ENCODE results near the gene EED.

EED gene

DNA sequence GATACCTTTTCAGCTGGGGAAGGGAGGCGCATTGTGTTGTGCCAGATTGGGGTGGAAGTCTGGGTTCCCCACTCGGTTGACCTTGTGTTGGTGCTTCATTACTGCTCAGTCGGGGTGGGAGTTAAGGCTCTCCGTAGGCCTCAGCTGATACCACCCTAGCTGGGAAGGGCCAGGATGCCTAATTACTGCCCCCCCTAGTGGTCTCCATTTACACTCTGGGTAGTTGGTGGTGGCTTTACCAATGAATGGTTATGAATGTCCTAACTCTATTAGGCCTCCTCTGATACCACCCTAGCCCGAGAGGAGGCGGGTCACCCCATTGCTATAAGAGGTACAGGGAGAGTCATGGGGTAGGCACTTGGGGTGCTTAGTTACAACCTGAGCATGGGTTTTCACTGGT, 29.9 kb downstream of the EED start:
- Histone ChIP-seq H2BK5ac (ENCODE audit: low read length) (no peak overlapping the region), H3K18ac (ENCODE audit: low read length) (no peak overlapping the region), H3K27me3 (ENCODE audit: insufficient read depth, low read length, poor library complexity) (no peaks in the 10 kb centered on the region), H3K4ac (ENCODE audit: low read depth, low read length) (no peak overlapping the region), H4K5ac (ENCODE audit: low read length) (no peak overlapping the region), H4K8ac (ENCODE audit: low read depth, low read length) (no peak overlapping the region), H3K23ac (ENCODE audit: low read length) (no peak overlapping the region), H3K79me2 (ENCODE audit: control insufficient read depth, insufficient read depth, low read length) (peaks cover 5% of the 10 kb centered on the region), H3K79me1 (ENCODE audit: low read length) (peaks cover 10% of the 10 kb centered on the region), H3K4me1 (ENCODE audit: control insufficient read depth, low read depth, low read length) (peaks cover 2% of the 10 kb centered on the region), H2BK120ac (ENCODE audit: low read depth, low read length) (no peak overlapping the region), H2BK15ac (replicated peaks; ENCODE audit: low read depth) (no peak overlapping the region), H3K56ac (ENCODE audit: low read length) (peak overlapping the region; percentile 58), H3K4me2 (ENCODE audit: low read length) (no peak overlapping the region), H3K9ac (ENCODE audit: low read length) (peak overlapping the region; percentile 49), H2AK5ac (ENCODE audit: low read length) (no peak overlapping the region), H3K4me3 (ENCODE audit: low read length) (no peak overlapping the region), H3K27ac (ENCODE audit: low read depth, low read length) (no peak overlapping the region), H3K36me3 (ENCODE audit: control insufficient read depth, insufficient read depth, low read length) (peaks cover 2% of the 10 kb centered on the region)
- no CpG with 5 or more reads among the region's 6 CpGs for WGBS (ENCODE audit: extremely low coverage, insufficient coverage, low lambda C conversion rate)
- DNase-seq = peak; percentile 80

DNA sequence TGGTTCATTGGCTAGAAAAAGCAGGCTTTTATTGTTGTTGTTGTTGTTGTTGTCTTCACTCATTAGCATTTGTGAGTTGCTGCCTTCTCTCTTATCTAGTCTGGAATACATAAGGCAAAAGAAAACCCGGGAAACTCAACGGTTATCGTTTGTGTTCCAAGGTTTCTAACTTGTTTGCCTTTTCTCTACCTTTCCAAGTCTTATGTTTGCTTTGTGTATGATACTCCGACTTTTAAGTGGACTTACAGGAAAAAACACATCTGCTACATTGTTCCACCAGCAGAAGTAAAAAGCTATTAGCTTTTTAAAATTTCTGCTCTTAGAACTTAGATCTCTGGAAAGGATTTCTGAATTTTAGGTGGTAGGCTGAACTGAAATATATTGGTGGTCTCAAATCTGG, 30.4 kb downstream of the EED start:
- Histone ChIP-seq H4K5ac (ENCODE audit: low read length) (no peak overlapping the region), H3K27ac (ENCODE audit: low read depth, low read length) (no peak overlapping the region), H3K9ac (ENCODE audit: low read length) (no peak overlapping the region), H3K56ac (ENCODE audit: low read length) (no peak overlapping the region), H3K4me2 (ENCODE audit: low read length) (no peak overlapping the region), H3K4me1 (ENCODE audit: control insufficient read depth, low read depth, low read length) (peaks cover 2% of the 10 kb centered on the region), H2AK5ac (ENCODE audit: low read length) (no peak overlapping the region), H4K8ac (ENCODE audit: low read depth, low read length) (no peak overlapping the region), H2BK120ac (ENCODE audit: low read depth, low read length) (no peak overlapping the region), H3K36me3 (ENCODE audit: control insufficient read depth, insufficient read depth, low read length) (peaks cover 2% of the 10 kb centered on the region), H3K4me3 (ENCODE audit: low read length) (no peak overlapping the region), H3K79me2 (ENCODE audit: control insufficient read depth, insufficient read depth, low read length) (peaks cover 5% of the 10 kb centered on the region), H3K18ac (ENCODE audit: low read length) (no peak overlapping the region), H3K23ac (ENCODE audit: low read length) (no peak overlapping the region), H2BK5ac (ENCODE audit: low read length) (no peak overlapping the region), H2BK15ac (replicated peaks; ENCODE audit: low read depth) (no peak overlapping the region), H3K79me1 (ENCODE audit: low read length) (peaks cover 7% of the 10 kb centered on the region), H3K4ac (ENCODE audit: low read depth, low read length) (no peak overlapping the region), H3K27me3 (ENCODE audit: insufficient read depth, low read length, poor library complexity) (no peaks in the 10 kb centered on the region)
- no peak for DNase-seq
- no CpG with 5 or more reads among the region's 4 CpGs for WGBS (ENCODE audit: extremely low coverage, insufficient coverage, low lambda C conversion rate)

DNA sequence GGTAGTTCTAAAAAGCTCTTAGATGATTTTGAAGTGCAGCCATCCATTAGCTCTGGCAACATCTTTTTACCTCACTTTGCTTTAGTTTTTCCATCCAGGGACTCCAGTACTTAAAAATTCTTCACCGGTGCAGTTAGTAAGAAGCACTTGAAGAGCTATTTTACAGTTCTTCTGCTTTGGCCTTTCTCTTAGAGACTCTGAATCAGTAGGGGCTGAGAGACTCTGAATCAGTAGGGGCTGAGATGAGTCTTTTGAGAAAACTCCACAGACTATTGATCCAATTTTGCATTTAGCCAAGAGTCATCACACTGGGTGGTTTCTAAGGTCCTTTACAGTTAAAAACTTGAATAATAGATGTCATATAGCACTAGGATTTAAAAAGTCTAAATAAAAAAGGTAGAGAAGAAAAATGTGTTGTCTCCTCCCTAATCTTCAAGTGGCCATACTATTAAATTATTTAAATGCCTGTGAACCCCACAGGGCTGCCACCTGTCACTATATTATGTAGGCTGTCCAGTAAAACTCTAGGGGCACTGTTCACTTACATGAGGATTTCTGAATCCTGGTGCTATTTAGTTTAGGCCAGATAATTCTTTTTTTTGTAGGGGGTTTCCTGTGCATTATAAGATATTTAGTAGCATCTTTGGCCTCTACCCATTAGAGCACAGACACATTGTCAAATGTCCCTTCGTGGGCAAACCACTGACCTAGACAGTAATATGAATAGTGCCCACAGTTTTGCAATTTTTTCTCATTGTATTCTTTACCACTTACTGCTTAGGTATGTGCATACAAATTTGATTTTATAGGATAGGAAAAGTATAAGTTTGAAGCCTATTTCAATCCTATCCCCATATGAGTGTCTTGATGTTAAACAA, 31.2 kb downstream of the EED start:
- Histone ChIP-seq H3K4ac (ENCODE audit: low read depth, low read length) (no peak overlapping the region), H2AK5ac (ENCODE audit: low read length) (no peak overlapping the region), H3K56ac (ENCODE audit: low read length) (no peak overlapping the region), H3K27me3 (ENCODE audit: insufficient read depth, low read length, poor library complexity) (no peaks in the 10 kb centered on the region), H4K8ac (ENCODE audit: low read depth, low read length) (no peak overlapping the region), H3K27ac (ENCODE audit: low read depth, low read length) (no peak overlapping the region), H3K36me3 (ENCODE audit: control insufficient read depth, insufficient read depth, low read length) (peaks cover 2% of the 10 kb centered on the region), H3K23ac (ENCODE audit: low read length) (no peak overlapping the region), H3K4me3 (ENCODE audit: low read length) (no peak overlapping the region), H3K9ac (ENCODE audit: low read length) (no peak overlapping the region), H2BK5ac (ENCODE audit: low read length) (no peak overlapping the region), H3K4me1 (ENCODE audit: control insufficient read depth, low read depth, low read length) (peaks cover 2% of the 10 kb centered on the region), H3K4me2 (ENCODE audit: low read length) (no peak overlapping the region), H3K79me1 (ENCODE audit: low read length) (peaks cover 7% of the 10 kb centered on the region), H4K5ac (ENCODE audit: low read length) (no peak overlapping the region), H2BK120ac (ENCODE audit: low read depth, low read length) (no peak overlapping the region), H3K18ac (ENCODE audit: low read length) (no peak overlapping the region), H3K79me2 (ENCODE audit: control insufficient read depth, insufficient read depth, low read length) (peaks cover 5% of the 10 kb centered on the region), H2BK15ac (replicated peaks; ENCODE audit: low read depth) (no peak overlapping the region)
- WGBS (ENCODE audit: extremely low coverage, insufficient coverage, low lambda C conversion rate) = no CpG with 5 or more reads among the region's 2 CpGs
- no peak for DNase-seq

DNA sequence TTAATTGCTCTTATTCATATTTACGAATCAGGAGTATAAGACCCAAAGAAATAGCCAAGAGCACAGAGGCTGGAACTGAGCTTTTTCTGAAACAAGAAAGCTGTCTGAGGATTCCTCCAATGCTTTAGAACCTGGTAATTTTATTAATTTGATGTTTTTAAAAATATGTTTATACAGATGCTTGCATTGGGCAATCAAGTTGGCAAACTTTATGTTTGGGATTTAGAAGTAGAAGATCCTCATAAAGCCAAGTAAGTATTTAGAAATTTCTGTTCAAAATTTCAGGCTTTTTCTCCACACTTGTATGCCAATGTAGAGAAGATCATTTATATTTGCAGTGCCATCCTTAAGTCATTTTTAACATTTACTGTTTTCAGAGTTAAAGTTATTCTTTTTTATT, 33.2 kb downstream of the EED start:
- Histone ChIP-seq H3K36me3 (ENCODE audit: control insufficient read depth, insufficient read depth, low read length) (peaks cover 2% of the 10 kb centered on the region), H3K4me3 (ENCODE audit: low read length) (no peak overlapping the region), H3K56ac (ENCODE audit: low read length) (no peak overlapping the region), H4K8ac (ENCODE audit: low read depth, low read length) (no peak overlapping the region), H2BK15ac (replicated peaks; ENCODE audit: low read depth) (no peak overlapping the region), H2BK5ac (ENCODE audit: low read length) (no peak overlapping the region), H3K27ac (ENCODE audit: low read depth, low read length) (no peak overlapping the region), H3K9ac (ENCODE audit: low read length) (no peak overlapping the region), H3K23ac (ENCODE audit: low read length) (no peak overlapping the region), H3K4ac (ENCODE audit: low read depth, low read length) (no peak overlapping the region), H3K79me1 (ENCODE audit: low read length) (peaks cover 7% of the 10 kb centered on the region), H2AK5ac (ENCODE audit: low read length) (no peak overlapping the region), H4K5ac (ENCODE audit: low read length) (no peak overlapping the region), H3K27me3 (ENCODE audit: insufficient read depth, low read length, poor library complexity) (no peaks in the 10 kb centered on the region), H3K4me2 (ENCODE audit: low read length) (no peak overlapping the region), H3K18ac (ENCODE audit: low read length) (no peak overlapping the region), H3K4me1 (ENCODE audit: control insufficient read depth, low read depth, low read length) (peaks cover 2% of the 10 kb centered on the region), H3K79me2 (ENCODE audit: control insufficient read depth, insufficient read depth, low read length) (peaks cover 5% of the 10 kb centered on the region), H2BK120ac (ENCODE audit: low read depth, low read length) (no peak overlapping the region)
- no CpG with 5 or more reads among the region's 1 CpG for WGBS (ENCODE audit: extremely low coverage, insufficient coverage, low lambda C conversion rate)
- DNase-seq = no peak

DNA sequence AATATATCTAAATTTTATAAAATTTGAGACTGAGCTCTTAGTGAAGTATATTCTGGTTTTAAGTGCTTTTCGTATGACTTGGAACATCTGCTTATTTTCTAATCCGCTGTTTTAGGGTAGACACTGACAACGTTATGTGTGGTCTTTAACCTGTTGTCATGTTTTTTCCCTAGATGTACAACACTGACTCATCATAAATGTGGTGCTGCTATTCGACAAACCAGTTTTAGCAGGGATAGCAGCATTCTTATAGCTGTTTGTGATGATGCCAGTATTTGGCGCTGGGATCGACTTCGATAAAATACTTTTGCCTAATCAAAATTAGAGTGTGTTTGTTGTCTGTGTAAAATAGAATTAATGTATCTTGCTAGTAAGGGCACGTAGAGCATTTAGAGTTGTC, 33.7 kb downstream of the EED start:
- Histone ChIP-seq H3K27me3 (ENCODE audit: insufficient read depth, low read length, poor library complexity) (no peaks in the 10 kb centered on the region), H4K5ac (ENCODE audit: low read length) (no peak overlapping the region), H2AK5ac (ENCODE audit: low read length) (no peak overlapping the region), H3K79me2 (ENCODE audit: control insufficient read depth, insufficient read depth, low read length) (peaks cover 5% of the 10 kb centered on the region), H2BK120ac (ENCODE audit: low read depth, low read length) (no peak overlapping the region), H3K36me3 (ENCODE audit: control insufficient read depth, insufficient read depth, low read length) (peaks cover 2% of the 10 kb centered on the region), H3K56ac (ENCODE audit: low read length) (no peak overlapping the region), H3K4ac (ENCODE audit: low read depth, low read length) (no peak overlapping the region), H2BK5ac (ENCODE audit: low read length) (no peak overlapping the region), H3K4me1 (ENCODE audit: control insufficient read depth, low read depth, low read length) (peaks cover 2% of the 10 kb centered on the region), H3K18ac (ENCODE audit: low read length) (no peak overlapping the region), H3K4me2 (ENCODE audit: low read length) (no peak overlapping the region), H3K27ac (ENCODE audit: low read depth, low read length) (no peak overlapping the region), H3K4me3 (ENCODE audit: low read length) (no peak overlapping the region), H3K23ac (ENCODE audit: low read length) (no peak overlapping the region), H4K8ac (ENCODE audit: low read depth, low read length) (no peak overlapping the region), H3K9ac (ENCODE audit: low read length) (no peak overlapping the region), H2BK15ac (replicated peaks; ENCODE audit: low read depth) (no peak overlapping the region), H3K79me1 (ENCODE audit: low read length) (peaks cover 7% of the 10 kb centered on the region)
- no CpG with 5 or more reads among the region's 8 CpGs for WGBS (ENCODE audit: extremely low coverage, insufficient coverage, low lambda C conversion rate)
- DNase-seq = no peak

DNA sequence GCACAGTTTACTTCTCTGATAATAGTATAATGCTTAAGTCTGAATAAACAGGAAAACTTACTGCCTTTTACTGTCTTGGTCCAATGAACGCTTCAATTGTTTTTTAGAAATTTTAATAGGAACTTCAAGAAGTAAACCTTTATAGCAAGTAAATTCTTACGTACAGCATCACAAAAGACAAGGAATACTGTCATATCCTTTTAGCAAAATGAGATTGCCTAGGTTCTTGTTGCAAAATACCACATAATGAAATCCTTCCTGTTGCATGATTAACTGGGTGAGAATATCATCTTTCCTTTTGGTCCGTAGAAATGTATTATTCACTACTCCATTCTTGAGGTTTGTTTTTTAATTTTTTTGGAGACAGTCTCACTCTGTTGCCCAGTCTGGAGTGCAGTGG, 35.2 kb downstream of the EED start:
- Histone ChIP-seq H3K56ac (ENCODE audit: low read length) (no peak overlapping the region), H3K27ac (ENCODE audit: low read depth, low read length) (no peak overlapping the region), H2BK15ac (replicated peaks; ENCODE audit: low read depth) (no peak overlapping the region), H3K4me1 (ENCODE audit: control insufficient read depth, low read depth, low read length) (no peaks in the 10 kb centered on the region), H3K36me3 (ENCODE audit: control insufficient read depth, insufficient read depth, low read length) (peaks cover 2% of the 10 kb centered on the region), H3K4me2 (ENCODE audit: low read length) (no peak overlapping the region), H3K27me3 (ENCODE audit: insufficient read depth, low read length, poor library complexity) (no peaks in the 10 kb centered on the region), H4K5ac (ENCODE audit: low read length) (no peak overlapping the region), H3K23ac (ENCODE audit: low read length) (no peak overlapping the region), H3K79me2 (ENCODE audit: control insufficient read depth, insufficient read depth, low read length) (peaks cover 3% of the 10 kb centered on the region), H2AK5ac (ENCODE audit: low read length) (no peak overlapping the region), H3K9ac (ENCODE audit: low read length) (no peak overlapping the region), H3K79me1 (ENCODE audit: low read length) (peaks cover 6% of the 10 kb centered on the region), H3K18ac (ENCODE audit: low read length) (no peak overlapping the region), H2BK120ac (ENCODE audit: low read depth, low read length) (no peak overlapping the region), H3K4me3 (ENCODE audit: low read length) (no peak overlapping the region), H4K8ac (ENCODE audit: low read depth, low read length) (no peak overlapping the region), H3K4ac (ENCODE audit: low read depth, low read length) (no peak overlapping the region), H2BK5ac (ENCODE audit: low read length) (no peak overlapping the region)
- DNase-seq = no peak
- WGBS (ENCODE audit: extremely low coverage, insufficient coverage, low lambda C conversion rate) = no CpG with 5 or more reads among the region's 3 CpGs
